Measurements from ENCODE around the gene NPHP1. TPM values are rescaled to one million over a fixed set of nuclear protein-coding genes. Genes with fewer than 3 reads are reported as not detected.
"Not testable (repeated sequence)": the region's sequence is repeated elsewhere in the genome, so short reads cannot be mapped to it uniquely, and the experiment has no call there.

NPHP1 gene
- total RNA-seq, 1 donor: 11.9 TPM

- no peak for TF ChIP-seq CTCF (IDR thresholded peaks at IDR 0.05; ENCODE audit: insufficient read depth, low read length)
- no peak overlapping the region for H3K4me3 ChIP-seq (ENCODE audit: low read depth, low read length)
- peak; percentile 45 for DNase-seq (ENCODE audit: low read depth)
Observed at GRCh38 chr2:110219496-110220189, 14.8 kb upstream of the NPHP1 start.

- not testable (repeated sequence) for H3K4me3 ChIP-seq (ENCODE audit: low read depth, low read length); DNase-seq (ENCODE audit: low read depth)
Observed at GRCh38 chr2:110218889-110219288, 14.1 kb upstream of the NPHP1 start.

GRCh38 chr2:110216803-110217202 lies 12.0 kb upstream of the NPHP1 start:
- TF ChIP-seq CTCF (IDR thresholded peaks at IDR 0.05; ENCODE audit: insufficient read depth, low read length): no peak
- DNase-seq (ENCODE audit: low read depth): peak; percentile 7
- no peak overlapping the region for H3K4me3 ChIP-seq (ENCODE audit: low read depth, low read length)

GRCh38 chr2:110216199-110216598 lies 11.4 kb upstream of the NPHP1 start:
- no peak overlapping the region for H3K4me3 ChIP-seq (ENCODE audit: low read depth, low read length)
- DNase-seq (ENCODE audit: low read depth): no peak
- no peak for TF ChIP-seq CTCF (IDR thresholded peaks at IDR 0.05; ENCODE audit: insufficient read depth, low read length)

GRCh38 chr2:110215566-110216158 lies 10.8 kb upstream of the NPHP1 start:
- DNase-seq (ENCODE audit: low read depth): no peak
- no peak for TF ChIP-seq CTCF (IDR thresholded peaks at IDR 0.05; ENCODE audit: insufficient read depth, low read length)
- no peak overlapping the region for H3K4me3 ChIP-seq (ENCODE audit: low read depth, low read length)

- DNase-seq (ENCODE audit: low read depth): no peak
- TF ChIP-seq CTCF (IDR thresholded peaks at IDR 0.05; ENCODE audit: insufficient read depth, low read length): no peak
- no peak overlapping the region for H3K4me3 ChIP-seq (ENCODE audit: low read depth, low read length)
Observed at GRCh38 chr2:110215091-110215490, 10.3 kb upstream of the NPHP1 start.

GRCh38 chr2:110213522-110213921 lies 8.7 kb upstream of the NPHP1 start:
- DNase-seq (ENCODE audit: low read depth); H3K4me3 ChIP-seq (ENCODE audit: low read depth, low read length): not testable (repeated sequence)

All from fibroblast of the aortic adventitia (primary cell).